PC-9 (cell line): ENCODE data around the gene TLR1. TPM values are rescaled to one million over a fixed set of nuclear protein-coding genes. Genes with fewer than 3 reads are reported as not detected.

Experiments
- BruUV-seq: library from RNA; stranded (reverse); fragments of 400-500 nt; replicated peaks from 2 replicates; lab custom pipeline; 2021; lab: Mats Ljungman, UMichigan
- CTCF ChIA-PET: fragments of 300-600 bp; sonication (Branson Sonifier 250); formaldehyde crosslinking; loops from one replicate; lab custom pipeline; 2022; ENCODE audit warnings: antibody characterized with exemption; lab: Charles Lee
- POLR2A ChIA-PET: fragments of 300-600 bp; sonication (Branson Sonifier 250); formaldehyde crosslinking; loops from one replicate; lab custom pipeline; 2022; ENCODE audit warnings: antibody characterized with exemption; ENCODE audit not compliant: unreplicated experiment; lab: Charles Lee
- DNase-seq, 2 experiments: peaks; one replicate each; pipeline versions ENCODE4 v3.0.0 to v3.0.0-alpha.2; 2015 to 2022; ENCODE audit warnings: mixed read lengths in 1 of 2
- H2AFZ ChIP-seq: fragments of 200-600 bp; sonication (generic); 2 replicates; pipeline ENCODE4 v1.8.1; 2017; ENCODE audit warnings: antibody characterized with exemption
- H3F3A ChIP-seq: fragments of 200-600 bp; sonication (generic); 2 replicates; pipeline ENCODE4 v1.8.1; 2017; ENCODE audit warnings: antibody characterized with exemption, mild to moderate bottlenecking, low read depth; ENCODE audit not compliant: insufficient read depth
- H3K27ac ChIP-seq: fragments of 200-600 bp; sonication (generic); 2 replicates; pipeline ENCODE4 v1.6.1; 2016; ENCODE audit warnings: mixed run types
- H3K27me3 ChIP-seq: fragments of 200-600 bp; sonication (generic); 2 replicates; pipeline ENCODE4 v1.6.1; 2016; ENCODE audit warnings: low read depth, mixed run types; ENCODE audit not compliant: insufficient read depth
- H3K36me3 ChIP-seq: fragments of 200-600 bp; sonication (generic); 2 replicates; pipeline ENCODE4 v1.6.1; 2016; ENCODE audit warnings: low read depth, mixed run types
- H3K4me1 ChIP-seq: fragments of 200-600 bp; sonication (generic); replicated peaks from 2 replicates; pipeline ENCODE4 v1.6.1; 2016; ENCODE audit warnings: mixed run types; ENCODE audit not compliant: insufficient read depth
- H3K4me2 ChIP-seq: fragments of 200-600 bp; sonication (generic); 2 replicates; pipeline ENCODE4 v1.6.1; 2017; ENCODE audit warnings: mixed run types
- H3K4me3 ChIP-seq: fragments of 200-600 bp; sonication (generic); 2 replicates; pipeline ENCODE4 v1.6.1; 2016; ENCODE audit warnings: mixed run types
- H3K79me2 ChIP-seq: fragments of 200-600 bp; sonication (generic); 2 replicates; pipeline ENCODE4 v1.6.1; 2017; ENCODE audit warnings: low read depth, mixed run types
- H3K9me2 ChIP-seq: fragments of 200-600 bp; sonication (generic); 2 replicates; pipeline ENCODE4 v1.8.1; 2017; ENCODE audit warnings: mild to moderate bottlenecking; ENCODE audit not compliant: insufficient read depth
- H3K9me3 ChIP-seq: fragments of 200-600 bp; sonication (generic); 2 replicates; pipeline ENCODE4 v1.8.1; 2016; ENCODE audit warnings: low read depth; ENCODE audit not compliant: insufficient read depth
- H4K20me1 ChIP-seq: fragments of 200-600 bp; sonication (generic); 2 replicates; pipeline ENCODE4 v1.8.1; 2017; ENCODE audit not compliant: insufficient read depth
- EZH2 ChIP-seq: fragments of 200-600 bp; sonication (generic); IDR thresholded peaks from 2 replicates; pipeline ENCODE4 v1.8.0; 2017; ENCODE audit warnings: antibody characterized with exemption, low read depth
- intact Hi-C: fragments of 100-400 bp; cut with micrococcal nuclease; formaldehyde crosslinking; loops from one replicate; pipeline ENCODE4 v1.10.0; 2022; ENCODE audit not compliant: unreplicated experiment
- total RNA-seq: library from RNA; stranded (reverse); gene quantifications from 2 replicates; pipeline ENCODE4 v1.2.3, GENCODE V29; 2021
- TF ChIP-seq, protein P1 (sequence below): fragments of 200-600 bp; sonication (generic); conservative IDR thresholded peaks from 2 replicates; pipeline ENCODE4 v1.6.1; 2017; ENCODE audit warnings: mixed run types, antibody characterized with exemption, mild to moderate bottlenecking, moderate library complexity

TLR1 gene
- total RNA-seq, 1 experiment from 2014 or later: 3.9 TPM

- CTCF ChIA-PET: no interaction called here
Measured at GRCh38 chr4:38832624-38833528, 28.3 kb upstream of the TLR1 start.

DNA sequence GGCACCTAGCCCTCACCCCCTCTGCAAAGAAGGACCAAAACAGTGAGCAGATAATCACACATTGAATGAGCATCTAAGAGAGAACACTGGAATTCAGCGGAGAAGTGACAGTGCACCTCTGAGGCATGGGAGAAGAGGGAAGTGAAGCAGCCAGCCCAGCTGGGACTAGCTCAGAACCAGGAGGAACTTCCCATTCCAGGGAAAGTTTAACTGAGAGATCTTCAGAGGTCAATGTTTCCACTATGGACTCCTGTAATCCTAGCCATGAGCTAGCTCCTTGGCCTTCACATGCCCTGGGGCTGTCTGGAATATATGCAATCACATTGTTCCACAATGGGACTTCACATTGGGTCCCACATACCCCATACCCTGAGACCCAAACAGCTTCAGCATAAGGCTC lies 27.6 kb upstream of the TLR1 start:
- no peaks in the 10 kb centered on the region for H3K79me2 ChIP-seq
- ChIA-PET POLR2A (no interaction called here), CTCF (no interaction called here)
- H3K27me3 ChIP-seq: no peaks in the 10 kb centered on the region
- 0 out of 2 replicates have a peak, but pooled peaks cover under 1% of the 10 kb centered on the region for H3K4me1 ChIP-seq
- H4K20me1 ChIP-seq: no peaks in the 10 kb centered on the region
- TF ChIP-seq, protein P1, sequence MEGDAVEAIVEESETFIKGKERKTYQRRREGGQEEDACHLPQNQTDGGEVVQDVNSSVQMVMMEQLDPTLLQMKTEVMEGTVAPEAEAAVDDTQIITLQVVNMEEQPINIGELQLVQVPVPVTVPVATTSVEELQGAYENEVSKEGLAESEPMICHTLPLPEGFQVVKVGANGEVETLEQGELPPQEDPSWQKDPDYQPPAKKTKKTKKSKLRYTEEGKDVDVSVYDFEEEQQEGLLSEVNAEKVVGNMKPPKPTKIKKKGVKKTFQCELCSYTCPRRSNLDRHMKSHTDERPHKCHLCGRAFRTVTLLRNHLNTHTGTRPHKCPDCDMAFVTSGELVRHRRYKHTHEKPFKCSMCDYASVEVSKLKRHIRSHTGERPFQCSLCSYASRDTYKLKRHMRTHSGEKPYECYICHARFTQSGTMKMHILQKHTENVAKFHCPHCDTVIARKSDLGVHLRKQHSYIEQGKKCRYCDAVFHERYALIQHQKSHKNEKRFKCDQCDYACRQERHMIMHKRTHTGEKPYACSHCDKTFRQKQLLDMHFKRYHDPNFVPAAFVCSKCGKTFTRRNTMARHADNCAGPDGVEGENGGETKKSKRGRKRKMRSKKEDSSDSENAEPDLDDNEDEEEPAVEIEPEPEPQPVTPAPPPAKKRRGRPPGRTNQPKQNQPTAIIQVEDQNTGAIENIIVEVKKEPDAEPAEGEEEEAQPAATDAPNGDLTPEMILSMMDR: no peak
- TF ChIP-seq EZH2: no peak
- H3K36me3 ChIP-seq: no peaks in the 10 kb centered on the region
- no peaks in the 10 kb centered on the region for H3K9me2 ChIP-seq
- intact Hi-C loops: no loop called here
- no peak overlapping the region for H3K4me3 ChIP-seq
- H3K4me2 ChIP-seq: no peak overlapping the region
- no peak overlapping the region for H2AFZ ChIP-seq
- H3F3A ChIP-seq: no peaks in the 10 kb centered on the region
- DNase-seq: no peak
- H3K9me3 ChIP-seq: peaks cover 16% of the 10 kb centered on the region; the same call in 1 of the 2 replicates
- H3K27ac ChIP-seq: no peak overlapping the region
- BruUV-seq: no TSS peak

More at GRCh38 chr4:38832624-38833528, 28.3 kb upstream of the TLR1 start:
- TF ChIP-seq, protein P1: no peak
- TF ChIP-seq EZH2: no peak
- Histone ChIP-seq H3F3A (no peaks in the 10 kb centered on the region), H3K27me3 (no peaks in the 10 kb centered on the region), H3K9me2 (no peaks in the 10 kb centered on the region), H3K79me2 (no peaks in the 10 kb centered on the region), H3K36me3 (no peaks in the 10 kb centered on the region), H4K20me1 (no peaks in the 10 kb centered on the region), H3K27ac (no peak overlapping the region), H3K4me3 (no peak overlapping the region), H2AFZ (no peak overlapping the region), H3K4me2 (no peak overlapping the region), H3K4me1 (peaks cover 7% of the 10 kb centered on the region), H3K9me3 (peaks cover 22% of the 10 kb centered on the region; the same call in 1 of the 2 replicates)
- no TSS peak for BruUV-seq
- intact Hi-C loops: no loop called here
- no peak for DNase-seq
- POLR2A ChIA-PET: no interaction called here

DNA sequence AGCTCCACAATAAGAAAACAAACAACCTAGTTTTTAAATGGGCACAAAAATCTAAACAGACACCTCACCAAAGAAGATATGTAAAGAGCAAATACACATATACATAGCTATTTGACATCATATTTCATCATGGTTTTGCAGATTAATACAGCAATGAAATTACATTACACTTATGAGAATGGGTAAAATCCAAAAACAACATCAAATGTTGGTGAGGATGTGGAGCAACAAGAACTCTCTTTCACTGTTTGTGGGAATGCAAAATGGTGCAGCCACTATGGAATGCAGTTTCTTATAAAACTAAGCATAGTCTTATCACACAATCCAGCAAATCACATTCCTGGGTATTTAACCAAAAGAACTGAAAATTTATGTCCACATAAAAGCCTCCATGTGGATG lies 27.1 kb upstream of the TLR1 start:
- Histone ChIP-seq H3K9me2 (no peaks in the 10 kb centered on the region), H3K79me2 (no peaks in the 10 kb centered on the region), H3K4me1 (no peaks in the 10 kb centered on the region), H3K27ac (no peak overlapping the region), H3K4me3 (no peak overlapping the region), H3F3A (no peaks in the 10 kb centered on the region), H3K9me3 (peaks cover 10% of the 10 kb centered on the region; the same call in 1 of the 2 replicates), H3K27me3 (no peaks in the 10 kb centered on the region), H3K4me2 (no peak overlapping the region), H3K36me3 (no peaks in the 10 kb centered on the region), H2AFZ (no peak overlapping the region), H4K20me1 (no peaks in the 10 kb centered on the region)
- no peak for DNase-seq
- no TSS peak for BruUV-seq
- intact Hi-C loops: no loop called here
- TF ChIP-seq EZH2: no peak
- TF ChIP-seq, protein P1: no peak
- CTCF ChIA-PET: interaction anchor here (0.6 kb wide), 1 partner anchor 72 kb away, joined by 6 read pairs; no protein-coding TSS in a partner anchor
- POLR2A ChIA-PET: no interaction called here
